ACC112 (cell line): ENCODE data around the gene MSN.

ENCODE experiments used
- H2AFZ ChIP-seq: fragments of 200-600 bp; sonication (generic); one replicate; pipeline ENCODE4 v1.6.0; 2017; ENCODE audit warnings: antibody characterized with exemption, low read length; ENCODE audit not compliant: unreplicated experiment
- H3K27ac ChIP-seq: fragments of 200-600 bp; sonication (generic); 2 replicates; pipeline ENCODE4 v1.5.1; 2014; ENCODE audit warnings: low read depth, mild to moderate bottlenecking, antibody characterized with exemption, low read length, moderate library complexity
- H3K27me3 ChIP-seq: fragments of 200-600 bp; sonication (generic); 2 replicates; pipeline ENCODE4 v1.6.1; 2014; ENCODE audit warnings: mild to moderate bottlenecking, antibody characterized with exemption, low read length, moderate library complexity, mixed read lengths; ENCODE audit not compliant: insufficient read depth
- H3K36me3 ChIP-seq: fragments of 200-600 bp; sonication (generic); 2 replicates; pipeline ENCODE4 v1.6.1; 2016; ENCODE audit warnings: mild to moderate bottlenecking, antibody characterized with exemption, low read length, moderate library complexity, mixed read lengths; ENCODE audit not compliant: insufficient read depth
- H3K4me1 ChIP-seq: fragments of 200-600 bp; sonication (generic); one replicate; pipeline ENCODE4 v1.6.1; 2016; ENCODE audit warnings: low read length, mixed read lengths; ENCODE audit not compliant: insufficient read depth, unreplicated experiment, control insufficient read depth
- H3K4me3 ChIP-seq: fragments of 200-600 bp; sonication (generic); 2 replicates; pipeline ENCODE4 v1.5.1; 2014; ENCODE audit warnings: mild to moderate bottlenecking, low read depth, low read length
- H3K79me2 ChIP-seq: fragments of 200-600 bp; sonication (generic); one replicate; pipeline ENCODE4 v1.6.0; 2016; ENCODE audit warnings: low read length; ENCODE audit not compliant: control insufficient read depth, unreplicated experiment, insufficient read depth

MSN gene

DNA sequence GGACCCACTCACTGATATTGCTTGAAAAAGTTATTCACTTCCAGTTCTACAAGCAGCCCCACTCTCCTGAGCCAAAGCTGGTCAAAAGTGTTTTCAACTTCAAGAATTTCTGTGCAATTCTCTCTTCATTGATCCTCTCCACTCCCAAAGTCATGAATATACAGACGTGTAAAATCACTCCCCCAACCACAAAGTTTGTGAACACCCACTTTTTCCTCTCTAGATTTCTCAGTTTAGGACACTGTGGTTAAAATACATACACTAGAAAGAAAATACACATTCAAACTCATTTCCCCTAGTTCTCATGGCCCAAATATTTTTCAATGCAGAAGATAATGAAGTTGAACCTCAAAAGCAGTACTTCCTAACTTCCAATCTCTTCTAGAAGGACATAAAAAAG is 116.3 kb downstream of the MSN start:
- Histone ChIP-seq H3K27ac (no peak overlapping the region), H3K4me3 (no peak overlapping the region), H3K27me3 (peaks cover 4% of the 10 kb centered on the region; the same call in 1 of the 2 replicates), H3K4me1 (no peaks in the 10 kb centered on the region), H3K36me3 (no peaks in the 10 kb centered on the region), H3K79me2 (no peaks in the 10 kb centered on the region), H2AFZ (no peak overlapping the region)
